Uterus (tissue), 4 donors: Measurements from ENCODE around the gene PPCDC. TPM values are rescaled to one million over a fixed set of nuclear protein-coding genes. Genes with fewer than 3 reads are reported as not detected.

Experiments used
- DNase-seq, 2 donors: peaks; one replicate each; pipeline ENCODE4 v3.0.0-alpha.2; 2019 to 2020
- H3K27ac ChIP-seq, 2 donors: fragments of 200-600 bp; sonication (generic); 1 replicate in 1 of 2; 2 replicates in 1 of 2; pipeline ENCODE4 v1.5.1; 2016 to 2018
- H3K27me3 ChIP-seq, 2 donors: fragments of 200-600 bp; sonication (generic); one replicate each; pipeline ENCODE4 v1.5.1; 2018 to 2019; ENCODE audit warnings: control low read depth in 1 of 2
- H3K36me3 ChIP-seq, 2 donors: fragments of 200-600 bp; sonication (generic); one replicate each; pipeline ENCODE4 v1.5.1; 2019; ENCODE audit warnings: control low read depth in 1 of 2
- H3K4me1 ChIP-seq, 2 donors: fragments of 200-600 bp; sonication (generic); one replicate each; pipeline ENCODE4 v1.5.1; 2018 to 2019; ENCODE audit warnings: control low read depth in 1 of 2
- H3K4me3 ChIP-seq, 2 donors: fragments of 200-600 bp; sonication (generic); 1 replicate in 1 of 2; 2 replicates in 1 of 2; pipeline ENCODE4 v1.5.1; 2018 to 2019; ENCODE audit warnings: mild to moderate bottlenecking in 1 of 2
- H3K9me3 ChIP-seq, 2 donors: fragments of 200-600 bp; sonication (generic); one replicate each; pipeline ENCODE4 v1.5.1; 2019; ENCODE audit warnings: control low read depth in 1 of 2
- POLR2A ChIP-seq, 2 donors: fragments of 450-650 bp; IDR thresholded peaks; one replicate each; pipeline ENCODE4 v1.6.1; 2016; ENCODE audit warnings: antibody characterized with exemption in 2 of 2, mild to moderate bottlenecking in 1 of 2, moderate library complexity in 1 of 2
- intact Hi-C: fragments of 100-400 bp; cut with DNase I; formaldehyde crosslinking; loops from one replicate; pipeline ENCODE4 v1.15.1; 2023; ENCODE audit warnings: low total_unique reads
- total RNA-seq, 4 donors: library from RNA; depleted of rRNA in 3 of 4; stranded (reverse); fragments of >200 nt in 3 of 4; gene quantifications; one replicate each; pipeline versions ENCODE4 v1.1.0 to v1.2.4, GENCODE V29; 2014 to 2023
- TF ChIP-seq, protein P1 (sequence below), 4 experiments: fragments of 200-600 bp in 2 of 4; fragments of 450-650 bp in 2 of 4; sonication (generic) in 2 of 4; IDR thresholded peaks; one replicate each; pipeline ENCODE4 v1.5.1; 2016 to 2019; ENCODE audit warnings: antibody characterized with exemption in 4 of 4, mild to moderate bottlenecking in 2 of 4, moderate library complexity in 1 of 4
- donor health status: DM: yes; HTN: yes; CAD: no.

The PPCDC gene
- total RNA-seq, 4 donors from 2014 or later = 1.2 to 22.8 (median 6.9) TPM

DNA sequence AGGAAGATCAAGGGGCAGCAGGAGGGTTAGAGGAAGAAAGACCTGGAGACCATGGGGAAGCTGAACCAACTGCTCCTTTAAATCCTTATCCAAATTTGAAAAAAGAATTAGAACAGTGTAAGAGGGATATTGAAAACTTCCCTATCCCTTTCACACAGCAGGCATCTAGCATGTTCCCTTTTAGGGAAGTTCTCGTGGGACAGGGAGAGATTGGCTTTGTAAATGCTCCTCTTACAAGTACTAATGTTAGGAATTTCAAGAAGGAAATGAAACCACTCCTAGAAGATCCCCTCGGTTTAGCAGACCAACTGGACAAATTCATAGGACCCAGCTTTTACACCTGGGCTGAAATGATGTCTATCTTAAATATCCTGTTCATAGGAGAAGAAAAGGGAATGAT lies 41.5 kb downstream of the PPCDC start:
- intact Hi-C loops = no loop called here
- no peak for DNase-seq
- H3K9me3 ChIP-seq = no peaks in the 10 kb centered on the region
- no peaks in the 10 kb centered on the region for H3K36me3 ChIP-seq
- no peak for TF ChIP-seq POLR2A (IDR thresholded peaks at IDR 0.05)
- TF ChIP-seq, protein P1, sequence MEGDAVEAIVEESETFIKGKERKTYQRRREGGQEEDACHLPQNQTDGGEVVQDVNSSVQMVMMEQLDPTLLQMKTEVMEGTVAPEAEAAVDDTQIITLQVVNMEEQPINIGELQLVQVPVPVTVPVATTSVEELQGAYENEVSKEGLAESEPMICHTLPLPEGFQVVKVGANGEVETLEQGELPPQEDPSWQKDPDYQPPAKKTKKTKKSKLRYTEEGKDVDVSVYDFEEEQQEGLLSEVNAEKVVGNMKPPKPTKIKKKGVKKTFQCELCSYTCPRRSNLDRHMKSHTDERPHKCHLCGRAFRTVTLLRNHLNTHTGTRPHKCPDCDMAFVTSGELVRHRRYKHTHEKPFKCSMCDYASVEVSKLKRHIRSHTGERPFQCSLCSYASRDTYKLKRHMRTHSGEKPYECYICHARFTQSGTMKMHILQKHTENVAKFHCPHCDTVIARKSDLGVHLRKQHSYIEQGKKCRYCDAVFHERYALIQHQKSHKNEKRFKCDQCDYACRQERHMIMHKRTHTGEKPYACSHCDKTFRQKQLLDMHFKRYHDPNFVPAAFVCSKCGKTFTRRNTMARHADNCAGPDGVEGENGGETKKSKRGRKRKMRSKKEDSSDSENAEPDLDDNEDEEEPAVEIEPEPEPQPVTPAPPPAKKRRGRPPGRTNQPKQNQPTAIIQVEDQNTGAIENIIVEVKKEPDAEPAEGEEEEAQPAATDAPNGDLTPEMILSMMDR (IDR thresholded peaks at IDR 0.05) = no peak
- H3K27me3 ChIP-seq = no peaks in the 10 kb centered on the region
- H3K4me3 ChIP-seq = no peak overlapping the region
- peak overlapping the region; percentile 28 to 60 for H3K27ac ChIP-seq
- H3K4me1 ChIP-seq = no peaks in the 10 kb centered on the region

DNA sequence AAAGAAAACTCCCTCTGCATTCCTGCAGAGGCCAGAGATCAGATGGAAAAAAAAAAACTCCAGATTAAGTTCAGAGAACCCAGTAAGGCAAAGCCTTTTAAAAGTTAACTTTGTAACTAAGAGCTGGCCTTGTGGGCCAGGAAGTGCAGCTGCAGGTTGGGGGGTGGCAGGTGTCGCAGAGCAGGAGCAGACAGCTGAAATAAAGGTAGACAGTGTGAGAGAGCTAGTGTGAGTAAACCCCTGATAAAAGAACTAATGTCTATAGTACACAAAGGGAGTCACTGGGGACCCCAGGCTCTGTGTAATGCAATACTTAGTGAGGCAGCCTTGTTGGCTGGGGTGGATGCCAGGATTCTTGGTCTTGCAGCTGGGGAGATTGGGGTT lies 42.1 kb downstream of the PPCDC start:
- TF ChIP-seq POLR2A (IDR thresholded peaks at IDR 0.05) = no peak
- Histone ChIP-seq H3K36me3 (no peaks in the 10 kb centered on the region), H3K27ac (peak overlapping the region; percentile 28 to 60), H3K4me1 (no peaks in the 10 kb centered on the region), H3K4me3 (no peak overlapping the region), H3K27me3 (no peaks in the 10 kb centered on the region), H3K9me3 (no peaks in the 10 kb centered on the region)
- peak in 1 of 2 donors; percentile 47 for DNase-seq
- intact Hi-C loops = no loop called here

DNA sequence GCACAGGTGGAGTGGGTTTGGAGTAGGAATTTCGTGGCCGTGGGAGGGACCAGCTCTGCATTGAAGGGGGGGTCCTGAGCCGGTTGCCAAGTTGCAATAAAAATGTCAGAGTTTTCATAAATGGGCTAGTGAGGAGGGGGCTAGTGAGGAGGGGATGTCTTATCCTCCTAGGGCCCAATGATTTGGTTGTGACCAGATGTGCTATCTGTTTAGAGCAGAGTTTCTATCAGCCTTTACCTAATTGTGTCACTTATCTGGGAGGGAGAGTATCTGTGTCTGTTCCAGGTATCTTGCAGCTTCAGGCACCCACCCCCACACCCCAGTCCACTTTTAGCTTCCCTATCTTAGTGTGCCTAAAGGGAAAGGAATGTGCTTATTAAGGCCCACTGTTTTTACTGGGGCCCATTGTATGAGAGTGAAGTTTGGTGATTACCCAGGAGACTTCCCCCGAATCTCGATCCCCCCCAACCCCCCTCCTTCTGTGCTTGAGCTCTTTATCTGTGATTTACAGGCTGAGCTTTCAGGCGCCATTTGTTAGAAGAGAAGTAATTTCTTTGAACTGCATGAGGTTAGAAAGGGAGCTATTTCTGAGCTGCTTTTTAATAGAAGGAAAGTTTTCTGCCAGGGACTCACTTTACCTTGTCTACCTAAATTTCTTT lies 42.6 kb downstream of the PPCDC start:
- H3K9me3 ChIP-seq = no peaks in the 10 kb centered on the region
- H3K27ac ChIP-seq = peak overlapping the region; percentile 28 to 60
- DNase-seq = peak in 1 of 2 donors; percentile 42
- TF ChIP-seq POLR2A (IDR thresholded peaks at IDR 0.05) = no peak
- TF ChIP-seq, protein P1 (IDR thresholded peaks at IDR 0.05) = no peak
- H3K36me3 ChIP-seq = no peaks in the 10 kb centered on the region
- no peaks in the 10 kb centered on the region for H3K27me3 ChIP-seq
- no peak overlapping the region for H3K4me3 ChIP-seq
- H3K4me1 ChIP-seq = no peaks in the 10 kb centered on the region
- intact Hi-C loops = no loop called here

DNA sequence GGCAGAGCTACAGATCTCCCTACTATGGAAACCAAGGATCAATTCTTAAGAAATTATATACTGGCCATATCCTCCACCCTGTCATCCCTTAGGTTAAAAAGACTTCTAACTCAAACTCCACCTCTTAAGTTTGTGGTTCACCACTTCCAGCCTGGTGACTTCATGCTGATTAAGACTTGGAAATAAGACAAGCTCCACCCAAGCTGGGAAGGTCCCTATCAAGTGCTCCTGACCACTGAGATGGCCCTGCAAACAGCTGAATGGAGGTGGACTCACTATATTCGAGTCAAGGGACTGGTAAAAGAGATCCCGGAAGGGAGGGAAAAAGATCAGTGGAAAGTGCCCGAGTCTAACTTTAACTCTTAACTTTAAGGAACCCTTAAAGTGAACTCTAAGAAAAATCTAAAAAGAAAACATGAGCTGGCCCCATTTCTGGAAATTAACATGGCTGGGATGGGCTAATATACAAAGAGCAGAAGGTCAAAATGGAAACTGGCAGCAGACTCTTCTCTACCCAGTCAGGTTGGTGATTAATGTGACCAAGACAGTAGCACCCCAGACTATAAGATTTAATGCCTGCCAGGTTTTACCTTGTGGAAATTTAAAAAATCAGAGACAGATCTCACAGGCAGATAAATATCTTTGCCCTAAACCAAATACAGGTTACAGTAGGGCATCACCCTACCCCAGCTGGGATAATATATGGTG lies 43.9 kb downstream of the PPCDC start:
- Histone ChIP-seq H3K9me3 (no peaks in the 10 kb centered on the region), H3K4me1 (no peaks in the 10 kb centered on the region), H3K4me3 (no peak overlapping the region), H3K27me3 (no peaks in the 10 kb centered on the region), H3K36me3 (no peaks in the 10 kb centered on the region), H3K27ac (peak overlapping the region; percentile 28 to 60)
- intact Hi-C loops = no loop called here
- no peak for DNase-seq
- no peak for TF ChIP-seq POLR2A (IDR thresholded peaks at IDR 0.05)
- TF ChIP-seq, protein P1 (IDR thresholded peaks at IDR 0.05) = no peak

DNA sequence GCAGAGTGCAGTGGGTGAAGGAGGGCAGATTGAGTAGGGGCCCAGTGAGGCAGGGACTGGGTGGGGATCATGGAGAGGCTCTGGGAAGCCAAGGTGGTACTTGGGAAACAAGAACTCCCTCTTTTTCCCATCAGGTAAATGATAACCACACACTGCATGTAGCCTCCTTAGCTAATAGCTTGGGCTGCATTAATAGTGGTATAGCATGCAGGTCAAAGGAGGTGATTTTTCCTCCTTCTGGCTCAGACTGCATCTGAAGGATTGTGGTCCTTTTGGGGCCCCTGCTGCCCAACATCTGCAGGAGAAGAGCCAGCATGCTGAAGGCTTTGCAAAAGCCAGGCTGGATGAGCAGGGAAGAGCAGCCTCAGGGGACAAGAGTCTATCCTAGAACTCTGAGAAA lies 45.4 kb downstream of the PPCDC start:
- H3K4me3 ChIP-seq = no peak overlapping the region
- intact Hi-C loops = no loop called here
- no peaks in the 10 kb centered on the region for H3K36me3 ChIP-seq
- H3K4me1 ChIP-seq = no peaks in the 10 kb centered on the region
- TF ChIP-seq, protein P1 (IDR thresholded peaks at IDR 0.05) = no peak
- TF ChIP-seq POLR2A (IDR thresholded peaks at IDR 0.05) = no peak
- no peaks in the 10 kb centered on the region for H3K27me3 ChIP-seq
- H3K9me3 ChIP-seq = no peaks in the 10 kb centered on the region
- DNase-seq = no peak
- no peak overlapping the region for H3K27ac ChIP-seq
